Trophoblast cell (in vitro differentiated cells and primary cell): ENCODE measurements around the gene GABRR1.

Source experiments
- DNase-seq, 2 donors: peaks; one replicate each; pipeline ENCODE4 v3.0.0-alpha.2; 2016
- H2AFZ ChIP-seq: 2 replicates; pipeline ENCODE4 v1.6.1; 2013; ENCODE audit warnings: low read length, moderate library complexity, mild to moderate bottlenecking; ENCODE audit not compliant: insufficient read depth, poor library complexity
- H2AK5ac ChIP-seq: 2 replicates; pipeline ENCODE4 v1.6.1; 2013; ENCODE audit warnings: mild to moderate bottlenecking, low read length
- H2BK120ac ChIP-seq: 2 replicates; pipeline ENCODE4 v1.6.1; 2013; ENCODE audit warnings: low read length, mild to moderate bottlenecking, moderate library complexity; ENCODE audit not compliant: insufficient read depth, poor library complexity
- H2BK12ac ChIP-seq: 2 replicates; pipeline ENCODE4 v1.6.1; 2013; ENCODE audit warnings: mild to moderate bottlenecking, low read length, moderate library complexity
- H2BK5ac ChIP-seq: 2 replicates; pipeline ENCODE4 v1.6.1; 2013; ENCODE audit warnings: low read length, low read depth, moderate library complexity, mild to moderate bottlenecking; ENCODE audit not compliant: poor library complexity
- H3K14ac ChIP-seq: 2 replicates; pipeline ENCODE4 v1.6.1; 2013; ENCODE audit warnings: mild to moderate bottlenecking, low read length
- H3K18ac ChIP-seq: 2 replicates; pipeline ENCODE4 v1.6.1; 2013; ENCODE audit warnings: mild to moderate bottlenecking, low read length
- H3K23ac ChIP-seq: 2 replicates; pipeline ENCODE4 v1.6.1; 2013; ENCODE audit warnings: low read length
- H3K27ac ChIP-seq: 2 replicates; pipeline ENCODE4 v1.5.1; 2013; ENCODE audit warnings: low read depth, mild to moderate bottlenecking, inconsistent platforms, low read length, moderate library complexity
- H3K27me3 ChIP-seq: 2 replicates; pipeline ENCODE4 v1.6.1; 2013; ENCODE audit warnings: inconsistent platforms, mild to moderate bottlenecking, low read length, moderate library complexity; ENCODE audit not compliant: insufficient read depth
- H3K36me3 ChIP-seq, 2 experiments: 1 replicate in 1 of 2; 2 replicates in 1 of 2; pipeline ENCODE4 v1.6.1; 2013; ENCODE audit warnings: low read length in 2 of 2, mild to moderate bottlenecking in 2 of 2, moderate library complexity in 1 of 2; ENCODE audit not compliant: insufficient read depth in 2 of 2, control insufficient read depth in 1 of 2
- H3K4ac ChIP-seq: 2 replicates; pipeline ENCODE4 v1.6.1; 2013; ENCODE audit warnings: low read depth, mild to moderate bottlenecking, low read length, moderate library complexity
- H3K4me1 ChIP-seq, 2 experiments: 1 replicate in 1 of 2; 2 replicates in 1 of 2; pipeline ENCODE4 v1.6.1; 2013; ENCODE audit warnings: low read length in 2 of 2, mild to moderate bottlenecking in 2 of 2, moderate library complexity in 1 of 2; ENCODE audit not compliant: insufficient read depth in 2 of 2, control insufficient read depth in 1 of 2
- H3K4me2 ChIP-seq: 2 replicates; pipeline ENCODE4 v1.6.1; 2013; ENCODE audit warnings: inconsistent platforms, mild to moderate bottlenecking, low read length, moderate library complexity
- H3K4me3 ChIP-seq: 2 replicates; pipeline ENCODE4 v1.5.1; 2013; ENCODE audit warnings: mild to moderate bottlenecking, low read depth, low read length, inconsistent platforms
- H3K79me1 ChIP-seq: one replicate; pipeline ENCODE4 v1.6.1; 2013; ENCODE audit warnings: low read length
- H3K79me2 ChIP-seq: 2 replicates; pipeline ENCODE4 v1.6.1; 2013; ENCODE audit warnings: low read length, mild to moderate bottlenecking; ENCODE audit not compliant: control insufficient read depth, insufficient read depth, poor library complexity
- H3K9ac ChIP-seq: 2 replicates; pipeline ENCODE4 v1.6.1; 2013; ENCODE audit warnings: mild to moderate bottlenecking, low read length
- H3K9me3 ChIP-seq: 2 replicates; pipeline ENCODE4 v1.6.1; 2013; ENCODE audit warnings: low read depth, mild to moderate bottlenecking, control low read depth, inconsistent platforms, low read length; ENCODE audit not compliant: insufficient read depth
- H4K12ac ChIP-seq: 2 replicates; pipeline ENCODE4 v1.6.1; 2013; ENCODE audit warnings: low read depth, mild to moderate bottlenecking, low read length, moderate library complexity
- H4K8ac ChIP-seq: 2 replicates; pipeline ENCODE4 v1.6.1; 2013; ENCODE audit warnings: low read depth, mild to moderate bottlenecking, low read length, moderate library complexity
- H4K91ac ChIP-seq: one replicate; pipeline ENCODE4 v1.6.1; 2013; ENCODE audit warnings: low read depth, mild to moderate bottlenecking, low read length, moderate library complexity
- WGBS: extraction: QIAGEN DNeasy Blood & Tissue Kit; methylation state at CpG from one replicate; pipeline ENCODE4 v1.1.7; 2013; ENCODE audit warnings: missing lambda C conversion rate; ENCODE audit not compliant: insufficient read length, insufficient coverage; ENCODE audit errors: extremely low coverage; 5-methylcytosine and 5-hydroxymethylcytosine counted together

Gene GABRR1

DNA sequence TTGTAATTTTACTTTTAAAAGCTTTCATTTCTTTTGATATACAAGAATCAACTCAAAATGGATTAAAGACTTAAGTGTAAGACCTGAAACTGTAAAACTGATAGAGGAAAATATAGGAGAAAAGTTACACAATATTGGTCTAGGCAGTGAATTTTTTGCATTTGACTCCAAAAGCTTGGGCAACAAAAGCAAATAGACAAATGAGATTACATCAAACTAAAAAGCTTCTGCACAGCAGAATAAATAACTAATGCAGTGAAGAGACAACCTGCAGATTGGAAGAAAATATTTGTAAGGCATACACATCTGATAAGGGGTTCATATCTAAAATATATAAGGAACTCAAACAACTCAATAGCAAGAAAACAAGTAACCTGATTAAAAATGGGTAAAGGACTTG, 3.0 kb downstream of the GABRR1 start:
- Histone ChIP-seq H3K79me2 (no peaks in the 10 kb centered on the region), H3K27me3 (no peaks in the 10 kb centered on the region), H3K4me2 (no peak overlapping the region), H2BK5ac (no peak overlapping the region), H3K4me1 (no peaks in the 10 kb centered on the region), H3K4ac (no peak overlapping the region), H3K9me3 (no peaks in the 10 kb centered on the region), H3K23ac (no peak overlapping the region), H3K14ac (no peak overlapping the region), H3K18ac (no peak overlapping the region), H2AK5ac (no peak overlapping the region), H3K9ac (no peak overlapping the region), H3K27ac (no peak overlapping the region), H3K79me1 (no peaks in the 10 kb centered on the region), H3K36me3 (no peaks in the 10 kb centered on the region), H2AFZ (no peak overlapping the region), H3K4me3 (no peak overlapping the region), H4K12ac (no peak overlapping the region), H2BK120ac (no peak overlapping the region), H4K8ac (no peak overlapping the region), H2BK12ac (no peak overlapping the region), H4K91ac (no peak overlapping the region)
- no peak for DNase-seq

DNA sequence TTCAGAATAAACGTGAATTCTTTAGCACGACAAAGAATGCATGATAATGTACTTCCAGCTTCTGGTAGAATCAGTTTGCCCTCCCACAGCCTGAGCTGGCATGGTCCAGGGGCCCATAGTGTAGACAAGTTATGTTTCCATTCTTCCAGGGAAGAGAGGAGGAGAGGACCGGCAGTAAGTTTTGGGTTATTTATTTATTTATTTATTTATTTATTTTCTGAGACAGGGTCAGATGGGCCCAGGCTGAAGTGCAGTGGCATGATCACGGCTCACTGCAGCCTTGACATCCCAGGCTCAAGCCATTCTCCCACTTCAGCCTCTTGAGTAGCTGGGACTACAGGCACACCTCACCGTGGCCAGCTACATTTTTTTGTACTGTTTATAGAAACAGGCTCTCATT, 4.7 kb downstream of the GABRR1 start:
- no CpG with 5 or more reads among the region's 5 CpGs for WGBS

DNA sequence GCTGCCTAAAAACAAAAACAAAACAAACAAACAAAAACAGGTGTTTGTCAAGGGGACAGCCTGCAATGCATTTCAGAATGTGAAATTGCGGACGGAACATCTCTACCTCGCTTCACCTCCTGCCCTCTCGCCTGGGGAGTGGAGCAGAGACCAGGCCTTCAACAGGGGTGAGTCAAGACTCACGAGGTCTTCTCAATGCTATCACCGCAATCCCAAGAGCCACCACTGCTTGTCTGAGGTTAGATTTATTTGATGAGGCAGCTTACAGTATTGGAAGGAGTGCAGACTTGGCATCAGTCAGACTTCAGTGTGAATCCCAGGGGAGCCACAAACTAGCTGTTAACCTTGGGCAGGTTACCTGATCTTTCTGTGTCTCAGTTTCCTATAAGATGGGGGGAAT, 7.7 kb downstream of the GABRR1 start:
- no peaks in the 10 kb centered on the region for H3K79me1 ChIP-seq
- H3K4ac ChIP-seq: no peak overlapping the region
- H3K9me3 ChIP-seq: no peaks in the 10 kb centered on the region
- H3K14ac ChIP-seq: no peak overlapping the region
- H2BK120ac ChIP-seq: no peak overlapping the region
- H3K36me3 ChIP-seq: no peaks in the 10 kb centered on the region
- no peak overlapping the region for H3K9ac ChIP-seq
- H2AK5ac ChIP-seq: no peak overlapping the region
- H4K8ac ChIP-seq: no peak overlapping the region
- H2AFZ ChIP-seq: no peak overlapping the region
- H4K12ac ChIP-seq: no peak overlapping the region
- H3K4me3 ChIP-seq: no peak overlapping the region
- no peak for DNase-seq
- H3K27me3 ChIP-seq: no peaks in the 10 kb centered on the region
- no peaks in the 10 kb centered on the region for H3K79me2 ChIP-seq
- H3K27ac ChIP-seq: no peak overlapping the region
- H3K23ac ChIP-seq: no peak overlapping the region
- H3K18ac ChIP-seq: no peak overlapping the region
- H3K4me1 ChIP-seq: no peaks in the 10 kb centered on the region
- H4K91ac ChIP-seq: no peak overlapping the region
- H2BK5ac ChIP-seq: no peak overlapping the region
- no CpG with 5 or more reads among the region's 6 CpGs for WGBS
- no peak overlapping the region for H3K4me2 ChIP-seq
- H2BK12ac ChIP-seq: no peak overlapping the region

More for the DNA sequence above, 4.7 kb downstream of the GABRR1 start:
- Histone ChIP-seq H4K12ac (no peak overlapping the region), H4K8ac (no peak overlapping the region), H2BK12ac (no peak overlapping the region), H4K91ac (no peak overlapping the region), H3K36me3 (no peaks in the 10 kb centered on the region), H3K27ac (no peak overlapping the region), H3K18ac (no peak overlapping the region), H3K14ac (no peak overlapping the region), H2BK120ac (no peak overlapping the region), H2BK5ac (no peak overlapping the region), H2AK5ac (no peak overlapping the region), H3K79me1 (no peaks in the 10 kb centered on the region), H3K4ac (no peak overlapping the region), H3K4me1 (no peaks in the 10 kb centered on the region), H3K4me3 (no peak overlapping the region), H3K79me2 (no peaks in the 10 kb centered on the region), H3K9me3 (no peaks in the 10 kb centered on the region), H3K4me2 (no peak overlapping the region), H2AFZ (no peak overlapping the region), H3K9ac (no peak overlapping the region), H3K23ac (no peak overlapping the region), H3K27me3 (no peaks in the 10 kb centered on the region)
- no peak for DNase-seq

DNA sequence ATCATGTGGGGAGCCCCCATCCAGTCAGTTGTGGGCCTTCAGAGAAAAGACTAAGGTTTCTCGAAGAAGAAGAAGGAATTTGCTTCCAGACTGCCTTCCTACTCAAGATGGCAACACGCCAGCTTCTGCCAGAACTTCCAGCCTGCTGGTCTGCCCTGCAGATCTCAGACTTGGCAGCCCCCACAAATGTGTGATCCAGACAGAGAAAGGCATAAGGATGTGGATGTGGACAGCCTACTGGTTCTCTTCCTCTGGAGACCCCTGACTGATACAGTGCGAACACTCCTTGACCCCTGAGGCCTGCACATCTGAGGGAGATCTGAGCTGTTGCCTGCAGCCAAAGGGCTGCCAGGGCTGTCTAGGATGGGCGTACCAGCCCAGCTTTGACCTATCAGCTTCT, 8.6 kb downstream of the GABRR1 start:
- Histone ChIP-seq H3K9ac (no peak overlapping the region), H3K27me3 (no peaks in the 10 kb centered on the region), H3K23ac (no peak overlapping the region), H4K12ac (no peak overlapping the region), H3K36me3 (no peaks in the 10 kb centered on the region), H2BK5ac (no peak overlapping the region), H3K18ac (no peak overlapping the region), H3K4me1 (no peaks in the 10 kb centered on the region), H2AK5ac (no peak overlapping the region), H3K27ac (no peak overlapping the region), H2BK12ac (no peak overlapping the region), H3K4me2 (no peak overlapping the region), H3K79me1 (no peaks in the 10 kb centered on the region), H3K4ac (no peak overlapping the region), H4K8ac (no peak overlapping the region), H3K14ac (no peak overlapping the region), H4K91ac (no peak overlapping the region), H2BK120ac (no peak overlapping the region), H3K4me3 (no peak overlapping the region), H3K9me3 (no peaks in the 10 kb centered on the region), H3K79me2 (no peaks in the 10 kb centered on the region), H2AFZ (no peak overlapping the region)
- no CpG with 5 or more reads among the region's 4 CpGs for WGBS
- no peak for DNase-seq
